Retinal pigment epithelial cell (primary cell): ENCODE data around the gene ITGA8.

ENCODE experiments used
- DNase-seq: peaks from one replicate; pipeline ENCODE4 v3.0.0-alpha.2; 2010; ENCODE audit warnings: low read depth
- H3K4me3 ChIP-seq: 2 replicates; pipeline ENCODE4 v1.5.1; 2011; ENCODE audit warnings: mild to moderate bottlenecking, low read length, control low read depth, moderate library complexity
- CTCF ChIP-seq: conservative IDR thresholded peaks from 2 replicates; pipeline ENCODE4 v1.5.1; 2011; ENCODE audit warnings: low read depth, low read length, control low read depth, inconsistent platforms

The ITGA8 gene

DNA sequence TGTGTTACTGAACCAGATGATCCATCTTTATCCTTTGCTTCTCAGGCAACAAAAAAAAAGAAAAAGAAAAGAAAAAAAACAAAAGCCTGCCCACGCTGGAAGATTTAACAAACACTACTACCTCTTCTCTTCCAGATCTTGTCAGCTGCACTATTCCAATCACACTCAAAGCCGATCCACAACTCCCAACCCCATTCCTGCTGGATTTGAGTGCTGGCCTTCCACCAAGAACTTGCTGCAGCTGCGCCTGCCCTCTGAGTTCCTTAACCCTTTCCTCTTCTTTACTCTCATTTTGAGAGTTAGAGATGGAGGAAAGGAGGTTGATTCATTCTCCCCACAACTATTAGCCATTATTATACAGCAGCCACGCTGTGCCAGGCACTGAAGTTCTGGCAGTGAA is 16.0 kb upstream of the ITGA8 start:
- no peak overlapping the region for H3K4me3 ChIP-seq
- DNase-seq, result no peak
- no peak for TF ChIP-seq CTCF

GRCh38 chr10:15730341-15730740 is 10.6 kb upstream of the ITGA8 start:
- no peak for TF ChIP-seq CTCF
- H3K4me3 ChIP-seq, result no peak overlapping the region
- no peak for DNase-seq

- TF ChIP-seq CTCF, result no peak
- no peak for DNase-seq
- no peak overlapping the region for H3K4me3 ChIP-seq
These were observed 10.2 kb upstream of the ITGA8 start for GRCh38 chr10:15729890-15730289.

DNA sequence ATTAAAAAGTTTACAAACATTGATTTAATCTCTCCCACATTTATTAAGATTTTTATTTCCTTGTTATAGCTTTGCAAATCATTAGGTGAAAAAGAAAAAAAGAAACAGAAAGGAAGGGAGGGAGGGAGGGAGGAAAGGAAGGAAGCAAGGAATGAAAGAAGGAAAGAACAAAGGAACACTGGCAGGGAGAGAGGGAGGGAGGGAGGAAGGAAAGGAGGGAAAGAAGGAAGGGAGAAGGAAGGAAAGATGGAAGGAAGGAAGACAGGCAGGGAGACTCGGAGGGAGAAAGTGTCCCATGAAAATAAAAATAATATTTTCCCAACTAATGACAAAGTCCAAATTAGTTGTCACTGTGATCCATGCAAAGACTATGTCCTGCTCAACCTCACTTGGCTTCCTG is 6.3 kb upstream of the ITGA8 start:
- no peak overlapping the region for H3K4me3 ChIP-seq
- no peak for TF ChIP-seq CTCF
- no peak for DNase-seq

GRCh38 chr10:15725603-15726002 is 5.9 kb upstream of the ITGA8 start:
- TF ChIP-seq CTCF, result peak; percentile 74
- DNase-seq, result peak; percentile 6
- no peak overlapping the region for H3K4me3 ChIP-seq

DNA sequence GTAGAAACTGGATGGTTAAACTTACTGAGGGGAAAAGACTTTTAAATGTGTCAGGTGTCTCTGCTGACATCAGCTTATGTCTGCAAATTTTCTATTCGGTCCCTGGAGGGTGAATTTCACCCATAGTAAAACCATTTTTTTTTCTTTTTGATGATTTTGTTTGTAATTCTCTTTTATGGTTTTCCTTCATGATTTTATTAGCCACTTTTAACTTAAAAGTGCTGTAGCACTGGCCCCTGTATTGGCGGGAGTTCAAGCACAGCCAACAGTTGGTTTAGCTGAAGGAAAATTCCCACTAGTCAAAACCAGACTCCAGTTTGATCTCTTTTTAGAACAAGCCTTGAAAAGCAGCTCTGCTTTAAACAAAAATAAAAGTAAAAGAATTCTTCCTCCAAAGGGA is 5.0 kb upstream of the ITGA8 start:
- DNase-seq, result no peak
- TF ChIP-seq CTCF, result no peak
- H3K4me3 ChIP-seq, result no peak overlapping the region

GRCh38 chr10:15723803-15724202 is 4.1 kb upstream of the ITGA8 start:
- DNase-seq, result no peak
- TF ChIP-seq CTCF, result no peak
- H3K4me3 ChIP-seq, result no peak overlapping the region
